OCI-LY1 (cell line): ENCODE results near the gene MRPL33.

ENCODE experiments used
- CTCF ChIP-seq: fragments of 200-600 bp; sonication (generic), shearing (Covaris generic); IDR thresholded peaks from 2 replicates; pipeline ENCODE4 v1.5.1; 2017; ENCODE audit warnings: mild to moderate bottlenecking, antibody characterized with exemption, low read length, moderate library complexity, mixed read lengths
- EZH2 ChIP-seq: fragments of 200-600 bp; sonication (generic), shearing (Covaris generic); IDR thresholded peaks from 2 replicates; pipeline ENCODE4 v1.8.0; 2017; ENCODE audit warnings: borderline replicate concordance, mixed run types, mild to moderate bottlenecking, antibody characterized with exemption, low read length, moderate library complexity, mixed read lengths

- TF ChIP-seq CTCF (no peak), EZH2 (no peak)
Observed at GRCh38 chr2:27727257-27727656, 44.3 kb upstream of the MRPL33 start.
